NCI-H2029 treated with DMSO at 0.1 percent for 48 hours (cell line): ENCODE data around the gene KCNJ8.
"Not testable (repeated sequence)": the region's sequence is repeated elsewhere in the genome, so short reads cannot be mapped to it uniquely, and the experiment has no call there.

Source experiments
- DNase-seq: peaks from one replicate; lab custom pipeline; 2025; lab: John Stamatoyannopoulos, UW

KCNJ8 gene

GRCh38 chr12:21786041-21786531 lies 11.6 kb upstream of the KCNJ8 start:
- DNase-seq, result no peak

DNA sequence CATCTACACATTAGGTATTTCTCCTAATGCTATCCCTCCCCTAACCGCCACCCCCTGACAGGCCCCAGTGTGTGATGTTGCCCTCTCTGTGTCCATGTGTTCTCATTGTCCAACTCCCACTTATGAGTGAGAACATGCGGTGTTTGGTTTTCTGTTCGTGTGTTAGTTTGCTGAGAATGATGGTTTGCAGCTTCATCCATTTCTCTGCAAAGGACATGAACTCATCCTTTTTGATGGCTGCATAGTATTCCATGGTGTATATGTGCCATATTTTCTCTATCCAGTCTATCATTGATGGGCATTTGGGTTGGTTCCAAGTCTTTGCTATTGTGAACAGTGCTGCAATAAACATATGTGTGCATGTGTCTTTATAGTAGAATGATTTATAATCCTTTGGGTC lies 8.2 kb upstream of the KCNJ8 start:
- DNase-seq, result not testable (repeated sequence)

- no peak for DNase-seq
Measured at GRCh38 chr12:21780786-21781185, 6.3 kb upstream of the KCNJ8 start.

GRCh38 chr12:21776175-21776574 lies 1.7 kb upstream of the KCNJ8 start:
- no peak for DNase-seq

DNA sequence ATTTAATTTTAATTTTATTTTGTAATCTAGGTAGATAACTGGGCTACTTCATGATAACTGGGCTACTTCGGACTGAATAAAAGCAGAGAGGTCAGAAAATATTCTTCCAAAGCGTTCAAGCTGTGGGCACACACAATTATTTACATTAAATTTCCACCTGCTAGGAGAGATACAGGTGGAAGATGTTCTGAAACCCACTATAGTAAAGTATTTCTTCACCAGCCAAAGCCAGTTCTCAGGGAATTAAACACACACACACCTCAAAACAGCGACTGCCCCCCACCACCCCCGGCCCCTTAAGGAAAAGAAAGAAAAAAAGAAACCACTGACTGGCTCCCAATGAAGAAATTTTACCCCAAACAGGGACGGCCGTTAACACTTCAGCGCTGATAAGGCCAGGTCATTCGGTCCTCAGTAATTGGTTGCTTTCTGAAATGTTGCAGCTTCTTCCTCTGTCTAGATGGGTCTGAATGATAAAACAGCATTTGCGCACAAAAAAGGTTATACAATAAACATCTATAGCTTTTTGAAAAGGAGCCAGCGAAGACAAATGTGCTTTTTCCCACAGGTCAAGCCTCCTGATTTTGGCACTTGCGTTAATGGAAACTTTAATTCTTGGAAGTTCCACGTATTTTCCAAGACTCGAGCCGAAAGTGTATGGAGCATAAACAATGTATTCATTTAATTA lies 771 bp upstream of the KCNJ8 start:
- no peak for DNase-seq

- DNase-seq, result no peak
Measured at GRCh38 chr12:21773806-21774205, 700 bp downstream of the KCNJ8 start.

GRCh38 chr12:21773263-21773741 lies 1.2 kb downstream of the KCNJ8 start:
- DNase-seq, result no peak

- no peak for DNase-seq
Measured at GRCh38 chr12:21771311-21771710, 3.2 kb downstream of the KCNJ8 start.

DNA sequence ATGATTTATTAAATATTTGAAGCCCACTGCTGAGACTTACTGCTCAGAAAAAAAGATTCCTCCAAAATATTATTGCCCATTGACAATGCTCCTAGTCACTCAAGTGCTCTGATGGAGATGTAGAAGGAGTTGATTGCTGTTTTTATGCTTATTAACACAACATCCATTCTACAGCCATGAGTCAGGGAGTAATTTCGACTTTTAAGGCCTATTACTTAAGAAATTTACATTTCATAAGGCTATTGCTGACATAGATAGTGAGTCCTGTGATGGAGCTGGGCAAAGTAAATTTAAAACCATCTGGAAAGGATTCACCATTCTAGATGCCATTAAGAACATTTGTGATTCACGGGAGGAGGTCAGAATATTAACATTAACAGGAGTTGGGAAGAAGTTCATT lies 5.2 kb downstream of the KCNJ8 start:
- no peak for DNase-seq

- DNase-seq, result no peak
Measured at GRCh38 chr12:21766403-21766802, 8.1 kb downstream of the KCNJ8 start.

DNA sequence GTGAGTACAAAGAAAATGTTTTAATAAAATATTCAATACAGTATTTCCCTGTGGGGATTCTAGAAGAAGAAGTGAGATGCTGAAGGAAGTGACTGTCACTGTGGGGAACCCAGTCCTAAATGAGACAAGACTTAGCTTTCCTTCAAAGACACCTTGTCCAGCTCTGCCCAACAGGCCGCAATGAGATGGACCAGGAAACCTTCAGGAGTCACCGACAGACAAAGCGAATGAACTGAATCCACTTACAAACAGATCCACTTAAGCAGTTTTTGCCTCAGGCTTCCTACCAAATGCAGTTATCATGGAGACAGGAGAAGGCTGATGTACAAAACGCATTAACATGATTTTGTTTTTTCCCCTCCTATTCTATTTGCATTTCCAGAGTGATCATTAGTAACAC lies 9.6 kb downstream of the KCNJ8 start:
- no peak for DNase-seq

DNA sequence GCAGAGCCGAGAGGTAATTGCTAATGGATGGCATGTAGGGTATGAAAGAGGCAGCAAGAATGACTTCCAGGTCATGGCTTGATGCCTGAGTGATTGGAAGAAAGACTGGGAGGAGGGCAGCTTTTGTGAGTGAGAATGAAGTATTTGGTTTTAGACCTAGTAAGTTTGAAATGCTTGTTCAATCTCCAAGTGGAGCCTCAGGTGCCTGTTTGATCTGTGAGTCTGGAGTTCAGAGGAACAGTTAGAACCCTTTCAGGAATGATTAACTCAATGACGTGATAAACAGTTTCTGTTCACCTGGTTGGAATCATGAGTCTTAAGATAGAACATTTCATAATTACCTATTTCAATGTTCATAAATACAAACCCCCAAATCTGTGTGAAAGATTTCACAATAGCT lies 10.4 kb downstream of the KCNJ8 start:
- DNase-seq, result no peak

- no peak for DNase-seq
Measured at GRCh38 chr12:21763531-21763930, 11.0 kb downstream of the KCNJ8 start.

DNA sequence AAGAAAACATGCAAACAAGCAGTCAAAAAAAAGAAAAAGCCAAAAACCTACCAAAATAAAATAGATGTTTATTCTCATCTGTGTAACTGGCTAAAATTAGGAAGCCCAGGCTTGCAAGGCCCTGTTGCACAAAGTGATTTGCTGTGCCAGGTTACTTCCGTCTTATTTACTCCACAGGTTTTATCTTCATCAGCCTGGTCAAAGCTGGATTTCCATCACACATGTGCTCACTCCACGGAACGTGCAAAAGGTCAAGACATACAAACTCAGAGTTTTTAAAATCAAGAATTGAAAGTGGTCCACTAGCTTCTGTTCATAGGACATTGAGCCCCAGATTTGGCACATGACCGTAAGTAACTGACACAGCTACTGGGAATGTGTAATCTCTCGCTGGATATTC lies 14.8 kb downstream of the KCNJ8 start:
- DNase-seq, result no peak

DNA sequence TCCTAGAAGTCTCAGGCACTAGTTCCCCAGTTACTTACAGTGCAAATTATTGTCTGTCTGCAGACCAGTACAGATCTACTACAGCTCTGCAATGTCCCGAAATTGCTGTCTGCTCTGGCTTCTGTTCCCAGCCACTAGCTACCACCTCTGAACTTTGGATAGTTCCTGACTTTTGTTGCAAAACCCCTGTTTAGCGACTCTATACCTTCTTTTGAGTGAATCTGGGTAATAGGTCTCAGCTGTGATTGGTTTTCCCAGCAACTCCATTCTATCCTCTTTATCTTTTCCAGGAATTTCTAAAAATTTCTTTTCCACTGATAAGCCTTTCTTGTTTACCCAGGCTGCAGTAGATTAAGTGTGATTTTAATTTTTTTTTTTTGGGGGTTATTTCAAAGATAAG lies 16.8 kb downstream of the KCNJ8 start:
- no peak for DNase-seq

DNA sequence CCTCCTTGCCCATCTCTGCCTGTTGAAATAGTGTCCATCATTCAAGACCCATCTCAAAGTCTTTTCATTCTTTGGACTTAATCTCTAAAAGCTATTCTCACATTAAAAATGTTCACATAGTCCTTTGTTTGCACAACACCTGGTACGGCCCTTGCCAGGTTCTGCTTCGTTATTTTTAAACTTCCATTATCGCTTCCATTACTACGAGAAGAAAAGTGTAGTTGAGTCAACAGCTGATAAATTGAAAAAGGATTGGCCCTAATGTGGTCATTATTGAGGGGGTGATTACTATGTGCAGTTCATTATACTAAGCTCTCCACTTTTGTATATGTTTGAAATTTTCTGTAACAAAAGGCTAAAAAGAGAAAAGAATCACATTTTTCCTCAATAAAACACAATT lies 17.8 kb downstream of the KCNJ8 start:
- no peak for DNase-seq

- no peak for DNase-seq
Measured at GRCh38 chr12:21751517-21751916, 23.0 kb downstream of the KCNJ8 start.

GRCh38 chr12:21745258-21745657 lies 29.2 kb downstream of the KCNJ8 start:
- no peak for DNase-seq

GRCh38 chr12:21731144-21731543 lies 43.4 kb downstream of the KCNJ8 start:
- DNase-seq, result no peak

- DNase-seq, result no peak
Measured at GRCh38 chr12:21725731-21726130, 48.8 kb downstream of the KCNJ8 start.

DNA sequence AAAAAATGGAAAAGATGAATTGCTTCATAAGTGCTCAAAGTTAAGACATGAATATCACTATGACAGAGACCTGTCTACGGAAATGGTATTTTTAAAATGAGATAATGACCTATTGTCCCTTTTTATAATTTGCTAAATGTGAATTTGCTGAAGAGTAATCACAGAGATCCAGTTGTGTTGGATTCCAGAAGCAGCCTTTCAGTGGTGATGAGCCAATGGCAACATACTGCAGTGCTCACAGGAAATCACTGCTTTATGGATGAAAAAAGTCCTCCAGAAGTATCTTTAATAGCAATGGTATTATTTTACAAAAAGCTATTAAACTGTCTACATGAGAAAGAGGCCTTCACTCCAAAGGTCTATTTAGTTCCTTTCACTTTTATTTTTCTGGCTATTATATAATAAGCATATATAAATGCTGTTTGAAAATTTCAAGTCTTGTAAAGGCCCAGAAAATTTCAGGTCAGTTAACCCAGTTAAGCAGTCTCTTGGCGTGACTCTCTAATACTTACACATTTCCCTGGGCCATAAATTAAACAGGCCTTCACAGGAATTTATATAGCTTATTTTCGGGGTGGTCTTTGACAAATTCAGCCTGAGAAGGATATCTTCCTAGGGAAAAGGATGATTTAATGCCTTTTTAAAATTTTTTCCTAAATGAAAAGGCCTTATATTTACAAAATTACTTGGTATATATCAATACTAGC lies 55.4 kb downstream of the KCNJ8 start:
- DNase-seq, result no peak

GRCh38 chr12:21718403-21718802 lies 56.1 kb downstream of the KCNJ8 start:
- no peak for DNase-seq

- no peak for DNase-seq
Measured at GRCh38 chr12:21717767-21718166, 56.7 kb downstream of the KCNJ8 start.

- no peak for DNase-seq
Measured at GRCh38 chr12:21715386-21715785, 59.1 kb downstream of the KCNJ8 start.
